HFF-Myc (cell line): Measurements from ENCODE around the gene CTCFL.

Source experiments
- DNase-seq: peaks from one replicate; pipeline ENCODE4 v3.0.0-alpha.2; 2011; ENCODE audit warnings: low read depth; ENCODE audit errors: extremely low read depth
- H3K4me3 ChIP-seq: replicated peaks from 2 replicates; pipeline ENCODE4 v1.5.1; 2011; ENCODE audit warnings: low read depth, mild to moderate bottlenecking, control low read depth, low read length
- CTCF ChIP-seq: IDR thresholded peaks from 2 replicates; pipeline ENCODE4 v1.5.1; 2012; ENCODE audit warnings: mild to moderate bottlenecking, low read depth, low read length, control low read depth; ENCODE audit errors: missing control alignments

Gene CTCFL

GRCh38 chr20:57471496-57472372 lies 53.2 kb downstream of the CTCFL start:
- no peak for TF ChIP-seq CTCF
- no peak overlapping the region for H3K4me3 ChIP-seq
- DNase-seq = no peak

- DNase-seq = no peak
- TF ChIP-seq CTCF = no peak
- no peak overlapping the region for H3K4me3 ChIP-seq
These were observed 54.1 kb downstream of the CTCFL start for GRCh38 chr20:57470666-57471495.

GRCh38 chr20:57470212-57470522 lies 54.8 kb downstream of the CTCFL start:
- TF ChIP-seq CTCF = no peak
- H3K4me3 ChIP-seq = no peak overlapping the region
- DNase-seq = no peak

- H3K4me3 ChIP-seq = no peak overlapping the region
- no peak for DNase-seq
- no peak for TF ChIP-seq CTCF
These were observed 55.3 kb downstream of the CTCFL start for GRCh38 chr20:57469418-57470211.

GRCh38 chr20:57468523-57469417 lies 56.2 kb downstream of the CTCFL start:
- no peak for TF ChIP-seq CTCF

GRCh38 chr20:57467742-57468141 lies 57.2 kb downstream of the CTCFL start:
- DNase-seq = no peak
- TF ChIP-seq CTCF = no peak
- no peak overlapping the region for H3K4me3 ChIP-seq

More at GRCh38 chr20:57468523-57469417, 56.2 kb downstream of the CTCFL start:
- DNase-seq = no peak
- H3K4me3 ChIP-seq = no peak overlapping the region
